Vagina (tissue), 2 donors: ENCODE measurements around the gene IMMP1L. TPM values are rescaled to one million over a fixed set of nuclear protein-coding genes. Genes with fewer than 3 reads are reported as not detected.

ENCODE experiments used
- DNase-seq, 2 donors: peaks; one replicate each; pipeline ENCODE4 v3.0.0-alpha.2; 2017; ENCODE audit errors: extremely low spot score in 2 of 2
- H3K27ac ChIP-seq: fragments of 200-600 bp; sonication (generic); one replicate; pipeline ENCODE4 v1.5.1; 2019
- H3K27me3 ChIP-seq: fragments of 200-600 bp; sonication (generic); one replicate; pipeline ENCODE4 v1.5.1; 2019
- H3K36me3 ChIP-seq, 2 donors: fragments of 200-600 bp; sonication (generic); one replicate each; pipeline ENCODE4 v1.5.1; 2017 to 2019
- H3K4me1 ChIP-seq: fragments of 200-600 bp; sonication (generic); one replicate; pipeline ENCODE4 v1.5.1; 2019
- H3K4me3 ChIP-seq, 2 donors: fragments of 200-600 bp; sonication (generic); 1 replicate in 1 of 2; 2 replicates in 1 of 2; pipeline ENCODE4 v1.5.1; 2016 to 2019
- H3K9me3 ChIP-seq: fragments of 200-600 bp; sonication (generic); one replicate; pipeline ENCODE4 v1.5.1; 2019
- POLR2A ChIP-seq, 2 donors: fragments of 450-650 bp; IDR thresholded peaks; one replicate each; pipeline ENCODE4 v1.6.1; 2017; ENCODE audit warnings: antibody characterized with exemption in 2 of 2, mild to moderate bottlenecking in 2 of 2, moderate library complexity in 2 of 2
- POLR2AphosphoS5 ChIP-seq, 2 donors: sonication (generic); formaldehyde crosslinking; IDR thresholded peaks; one replicate each; pipeline ENCODE4 v1.9.0; 2017; ENCODE audit warnings: antibody characterized with exemption in 2 of 2, mild to moderate bottlenecking in 2 of 2, low read depth in 1 of 2; ENCODE audit not compliant: insufficient read depth in 1 of 2
- intact Hi-C: fragments of 100-400 bp; cut with DNase I; formaldehyde crosslinking; loops from one replicate; pipeline ENCODE4 v1.15.1; 2023
- total RNA-seq: library from RNA; depleted of rRNA; stranded (reverse); fragments of >200 nt; gene quantifications from one replicate; pipeline ENCODE4 v1.2.3, GENCODE V29; 2016
- TF ChIP-seq, protein P1 (sequence below), 3 experiments: fragments of 450-650 bp in 2 of 3; fragments of 200-600 bp in 1 of 3; sonication (generic) in 1 of 3; IDR thresholded peaks; one replicate each; pipeline ENCODE4 v1.5.1; 2017 to 2019; ENCODE audit warnings: antibody characterized with exemption in 3 of 3, mild to moderate bottlenecking in 2 of 3, moderate library complexity in 2 of 3

Gene IMMP1L
- total RNA-seq, 1 donor from 2014 or later: 11.3 TPM

DNA sequence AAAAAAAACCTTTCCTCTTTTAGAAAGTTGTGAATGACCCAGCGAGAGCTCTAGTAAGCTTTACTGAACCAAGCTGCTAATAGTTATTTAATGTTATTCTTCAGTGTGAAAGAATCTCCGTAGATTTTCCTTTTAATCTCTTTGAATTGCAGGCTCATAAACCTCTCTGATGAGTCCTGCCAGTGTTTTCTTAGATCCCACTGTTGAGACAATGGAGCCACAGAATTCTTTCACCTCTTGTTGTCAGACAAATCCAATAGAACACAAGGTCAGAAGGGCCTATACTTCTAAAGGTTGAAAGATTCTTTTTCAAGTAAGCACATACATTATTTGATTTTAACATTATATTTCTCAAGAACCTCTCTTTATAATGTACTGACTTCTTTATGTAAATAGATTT lies 87.6 kb downstream of the IMMP1L start:
- Histone ChIP-seq H3K36me3 (no peaks in the 10 kb centered on the region), H3K4me1 (no peaks in the 10 kb centered on the region), H3K9me3 (no peaks in the 10 kb centered on the region), H3K27me3 (no peaks in the 10 kb centered on the region), H3K27ac (no peak overlapping the region), H3K4me3 (no peak overlapping the region)
- no peak for DNase-seq
- intact Hi-C loops: no loop called here
- TF ChIP-seq, protein P1, sequence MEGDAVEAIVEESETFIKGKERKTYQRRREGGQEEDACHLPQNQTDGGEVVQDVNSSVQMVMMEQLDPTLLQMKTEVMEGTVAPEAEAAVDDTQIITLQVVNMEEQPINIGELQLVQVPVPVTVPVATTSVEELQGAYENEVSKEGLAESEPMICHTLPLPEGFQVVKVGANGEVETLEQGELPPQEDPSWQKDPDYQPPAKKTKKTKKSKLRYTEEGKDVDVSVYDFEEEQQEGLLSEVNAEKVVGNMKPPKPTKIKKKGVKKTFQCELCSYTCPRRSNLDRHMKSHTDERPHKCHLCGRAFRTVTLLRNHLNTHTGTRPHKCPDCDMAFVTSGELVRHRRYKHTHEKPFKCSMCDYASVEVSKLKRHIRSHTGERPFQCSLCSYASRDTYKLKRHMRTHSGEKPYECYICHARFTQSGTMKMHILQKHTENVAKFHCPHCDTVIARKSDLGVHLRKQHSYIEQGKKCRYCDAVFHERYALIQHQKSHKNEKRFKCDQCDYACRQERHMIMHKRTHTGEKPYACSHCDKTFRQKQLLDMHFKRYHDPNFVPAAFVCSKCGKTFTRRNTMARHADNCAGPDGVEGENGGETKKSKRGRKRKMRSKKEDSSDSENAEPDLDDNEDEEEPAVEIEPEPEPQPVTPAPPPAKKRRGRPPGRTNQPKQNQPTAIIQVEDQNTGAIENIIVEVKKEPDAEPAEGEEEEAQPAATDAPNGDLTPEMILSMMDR (IDR thresholded peaks at IDR 0.05): no peak
- TF ChIP-seq POLR2AphosphoS5 (IDR thresholded peaks at IDR 0.05; ENCODE audit: insufficient read depth in 1 of 2, low read depth in 1 of 2) (no peak), POLR2A (IDR thresholded peaks at IDR 0.05) (no peak)

DNA sequence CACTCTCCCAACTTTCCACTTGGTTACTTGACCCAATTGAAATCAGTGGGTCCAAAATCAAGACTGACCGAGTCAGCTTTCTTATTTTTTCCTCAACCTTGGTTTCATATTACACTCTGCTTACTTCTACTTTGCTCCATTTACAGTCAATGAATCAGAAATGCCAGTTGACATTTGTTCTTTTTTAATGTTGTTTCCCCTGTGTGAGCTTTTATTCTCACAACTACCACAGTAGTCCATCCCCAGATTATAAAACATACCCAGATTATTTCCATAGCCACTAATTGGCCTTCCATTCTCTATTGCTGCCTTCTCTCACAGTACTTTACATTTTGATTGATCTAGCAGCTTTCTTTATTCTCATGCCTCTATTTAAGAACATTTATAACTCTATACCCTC lies 89.8 kb downstream of the IMMP1L start:
- TF ChIP-seq POLR2AphosphoS5 (IDR thresholded peaks at IDR 0.05; ENCODE audit: insufficient read depth in 1 of 2, low read depth in 1 of 2) (no peak), POLR2A (IDR thresholded peaks at IDR 0.05) (no peak)
- TF ChIP-seq, protein P1 (IDR thresholded peaks at IDR 0.05): no peak
- intact Hi-C loops: no loop called here
- Histone ChIP-seq H3K27me3 (no peaks in the 10 kb centered on the region), H3K4me3 (no peak overlapping the region), H3K9me3 (no peaks in the 10 kb centered on the region), H3K4me1 (no peaks in the 10 kb centered on the region), H3K27ac (no peak overlapping the region), H3K36me3 (no peaks in the 10 kb centered on the region)
- no peak for DNase-seq

DNA sequence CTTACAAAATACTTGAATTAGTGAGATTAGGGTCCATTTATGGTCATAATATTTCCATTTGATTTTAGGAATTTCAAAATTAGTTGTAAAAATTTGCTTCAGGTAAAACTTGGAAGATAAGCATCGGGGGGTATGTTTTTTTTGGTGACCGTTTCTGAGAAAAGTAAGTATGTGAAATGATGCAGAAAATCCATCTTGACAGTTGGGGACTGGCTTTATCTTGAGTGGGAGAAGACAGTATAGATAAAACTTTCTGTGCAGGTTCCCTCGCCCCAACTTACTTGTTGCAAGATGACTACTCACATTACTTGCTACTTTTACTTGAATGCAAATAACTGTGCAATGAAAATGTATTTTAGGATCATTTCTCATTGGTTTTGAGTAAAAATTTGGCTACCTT lies 90.3 kb downstream of the IMMP1L start:
- intact Hi-C loops: no loop called here

DNA sequence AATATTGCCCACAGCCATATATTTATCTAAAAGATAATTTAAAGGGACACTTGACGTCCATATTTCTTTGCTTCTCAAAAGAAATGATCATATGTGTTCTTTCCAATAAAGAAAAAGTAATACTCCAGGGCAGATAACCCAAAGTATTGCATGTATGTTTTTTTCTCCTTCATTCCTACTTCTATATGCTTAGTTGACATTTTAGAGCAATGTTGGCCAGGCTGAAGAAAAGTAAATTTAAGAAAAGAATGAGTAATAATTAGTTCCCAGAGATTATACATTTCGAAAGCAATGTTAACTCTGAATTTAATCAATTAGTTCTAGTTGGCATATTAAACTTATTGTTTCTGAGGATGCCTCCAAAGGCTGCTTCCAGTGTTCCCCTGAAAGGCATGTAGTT lies 91.6 kb downstream of the IMMP1L start:
- intact Hi-C loops: no loop called here
- no peaks in the 10 kb centered on the region for H3K27me3 ChIP-seq
- H3K4me3 ChIP-seq: no peak overlapping the region
- no peak overlapping the region for H3K27ac ChIP-seq
- no peaks in the 10 kb centered on the region for H3K4me1 ChIP-seq
- TF ChIP-seq, protein P1 (IDR thresholded peaks at IDR 0.05): no peak
- TF ChIP-seq POLR2AphosphoS5 (IDR thresholded peaks at IDR 0.05; ENCODE audit: insufficient read depth in 1 of 2, low read depth in 1 of 2) (no peak), POLR2A (IDR thresholded peaks at IDR 0.05) (no peak)
- no peak for DNase-seq
- no peaks in the 10 kb centered on the region for H3K36me3 ChIP-seq
- no peaks in the 10 kb centered on the region for H3K9me3 ChIP-seq

More for the DNA sequence above, 90.3 kb downstream of the IMMP1L start:
- H3K4me1 ChIP-seq: no peaks in the 10 kb centered on the region
- DNase-seq: no peak
- no peaks in the 10 kb centered on the region for H3K9me3 ChIP-seq
- H3K4me3 ChIP-seq: no peak overlapping the region
- H3K27me3 ChIP-seq: no peaks in the 10 kb centered on the region
- H3K36me3 ChIP-seq: no peaks in the 10 kb centered on the region
- TF ChIP-seq, protein P1 (IDR thresholded peaks at IDR 0.05): no peak
- TF ChIP-seq POLR2AphosphoS5 (IDR thresholded peaks at IDR 0.05; ENCODE audit: insufficient read depth in 1 of 2, low read depth in 1 of 2) (no peak), POLR2A (IDR thresholded peaks at IDR 0.05) (no peak)
- no peak overlapping the region for H3K27ac ChIP-seq

DNA sequence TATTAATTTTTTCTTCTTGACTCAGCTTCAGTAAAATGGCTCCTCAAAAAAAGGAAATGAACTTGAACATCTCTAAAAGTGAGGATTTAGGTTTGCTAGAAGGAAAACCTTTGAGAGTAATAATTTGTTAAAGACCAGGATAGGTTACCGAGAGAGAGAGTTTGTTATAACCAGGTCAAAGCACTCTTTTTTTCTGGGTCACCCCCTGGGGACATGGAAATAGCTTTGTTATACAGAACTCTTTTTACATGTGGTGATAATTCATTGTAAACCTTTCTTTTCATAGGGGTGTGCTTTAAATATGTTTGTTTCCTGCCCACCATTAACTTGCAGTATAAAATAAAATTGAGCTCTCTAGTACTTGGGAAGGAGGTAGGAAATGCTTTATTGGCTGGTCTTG lies 92.1 kb downstream of the IMMP1L start:
- Histone ChIP-seq H3K9me3 (no peaks in the 10 kb centered on the region), H3K27me3 (no peaks in the 10 kb centered on the region), H3K4me1 (no peaks in the 10 kb centered on the region), H3K36me3 (no peaks in the 10 kb centered on the region), H3K4me3 (no peak overlapping the region), H3K27ac (no peak overlapping the region)
- no peak for DNase-seq
- no peak for TF ChIP-seq POLR2AphosphoS5 (IDR thresholded peaks at IDR 0.05; ENCODE audit: insufficient read depth in 1 of 2, low read depth in 1 of 2)
- TF ChIP-seq, protein P1 (IDR thresholded peaks at IDR 0.05): no peak
- TF ChIP-seq POLR2A (IDR thresholded peaks at IDR 0.05): no peak
- intact Hi-C loops: no loop called here
